Stomach (tissue), 9 donors: ENCODE measurements around the gene OSTM1. TPM values are rescaled to one million over a fixed set of nuclear protein-coding genes. Genes with fewer than 3 reads are reported as not detected.

Source experiments
- DNase-seq, 2 donors: peaks; one replicate each; pipeline versions ENCODE4 v3.0.0 to v3.0.0-alpha.2; 2013 to 2019
- H3K27ac ChIP-seq, 5 donors: fragments of 200-600 bp in 4 of 5; sonication (generic) in 4 of 5; one replicate each; pipeline ENCODE4 v1.5.1; 2013 to 2019; ENCODE audit warnings: mild to moderate bottlenecking in 1 of 5, moderate library complexity in 1 of 5
- H3K27me3 ChIP-seq, 3 donors: fragments of 200-600 bp; sonication (generic); one replicate each; pipeline ENCODE4 v1.5.1; 2017 to 2019; ENCODE audit warnings: mixed run types in 1 of 3
- H3K36me3 ChIP-seq, 4 donors: fragments of 200-600 bp; sonication (generic); 1 replicate in 3 of 4; 2 replicates in 1 of 4; pipeline ENCODE4 v1.5.1; 2016 to 2019
- H3K4me1 ChIP-seq, 4 donors: fragments of 200-600 bp; sonication (generic); one replicate each; pipeline ENCODE4 v1.5.1; 2016 to 2019
- H3K4me3 ChIP-seq, 4 donors: fragments of 200-600 bp; sonication (generic) in 3 of 4; one replicate each; pipeline ENCODE4 v1.5.1; 2016 to 2019; ENCODE audit warnings: mild to moderate bottlenecking in 1 of 4
- H3K9me3 ChIP-seq, 4 donors: fragments of 200-600 bp; sonication (generic); one replicate each; pipeline ENCODE4 v1.5.1; 2016 to 2019
- EP300 ChIP-seq: sonication (generic); formaldehyde crosslinking; IDR thresholded peaks from one replicate; pipeline ENCODE4 v1.6.1; 2017; ENCODE audit warnings: antibody characterized with exemption
- POLR2A ChIP-seq, 4 donors: fragments of 450-650 bp; IDR thresholded peaks; one replicate each; pipeline ENCODE4 v1.6.1; 2016; ENCODE audit warnings: antibody characterized with exemption in 4 of 4, control low read depth in 2 of 4, mild to moderate bottlenecking in 1 of 4, moderate library complexity in 1 of 4
- POLR2AphosphoS5 ChIP-seq, 3 donors: sonication (generic); formaldehyde crosslinking; IDR thresholded peaks; one replicate each; pipeline ENCODE4 v1.6.1; 2016; ENCODE audit warnings: antibody characterized with exemption in 3 of 3
- WGBS, 5 donors: extraction: QIAGEN DNeasy Blood & Tissue Kit in 3 of 5; methylation state at CpG; one replicate each; pipeline versions ENCODE4 v1.1.5 to v1.1.7; 2013 to 2018; 5-methylcytosine and 5-hydroxymethylcytosine counted together
- intact Hi-C: fragments of 100-400 bp; cut with DNase I; formaldehyde crosslinking; loops from one replicate; pipeline ENCODE4 v1.15.1; 2023; ENCODE audit warnings: low total_unique reads
- polyA plus RNA-seq, 3 donors: library from polyadenylated mRNA; stranded (reverse); fragments of 200-250 nt; gene quantifications; one replicate each; pipeline ENCODE4 v1.2.3, GENCODE V29; 2013
- total RNA-seq, 5 donors: library from RNA; depleted of rRNA; stranded (reverse); fragments of >200 nt; gene quantifications; one replicate each; pipeline versions ENCODE4 v1.1.0 to v1.2.3, GENCODE V29; 2014 to 2016
- TF ChIP-seq, protein P1 (sequence below), 7 experiments: fragments of 450-650 bp in 4 of 7; fragments of 200-600 bp in 3 of 7; sonication (generic) in 3 of 7; IDR thresholded peaks; one replicate each; pipeline ENCODE4 v1.5.1; 2016 to 2019; ENCODE audit warnings: antibody characterized with exemption in 7 of 7, control low read depth in 2 of 7, mild to moderate bottlenecking in 1 of 7
- donor health status: healthy with polysubstance abuse.
- donor health status: Bipolar disorder and iron deficiency.
- donor health status: healthy.

Gene OSTM1
- total and polyA plus RNA-seq, 8 donors = 6.0 to 420 (median 19.6) TPM

DNA sequence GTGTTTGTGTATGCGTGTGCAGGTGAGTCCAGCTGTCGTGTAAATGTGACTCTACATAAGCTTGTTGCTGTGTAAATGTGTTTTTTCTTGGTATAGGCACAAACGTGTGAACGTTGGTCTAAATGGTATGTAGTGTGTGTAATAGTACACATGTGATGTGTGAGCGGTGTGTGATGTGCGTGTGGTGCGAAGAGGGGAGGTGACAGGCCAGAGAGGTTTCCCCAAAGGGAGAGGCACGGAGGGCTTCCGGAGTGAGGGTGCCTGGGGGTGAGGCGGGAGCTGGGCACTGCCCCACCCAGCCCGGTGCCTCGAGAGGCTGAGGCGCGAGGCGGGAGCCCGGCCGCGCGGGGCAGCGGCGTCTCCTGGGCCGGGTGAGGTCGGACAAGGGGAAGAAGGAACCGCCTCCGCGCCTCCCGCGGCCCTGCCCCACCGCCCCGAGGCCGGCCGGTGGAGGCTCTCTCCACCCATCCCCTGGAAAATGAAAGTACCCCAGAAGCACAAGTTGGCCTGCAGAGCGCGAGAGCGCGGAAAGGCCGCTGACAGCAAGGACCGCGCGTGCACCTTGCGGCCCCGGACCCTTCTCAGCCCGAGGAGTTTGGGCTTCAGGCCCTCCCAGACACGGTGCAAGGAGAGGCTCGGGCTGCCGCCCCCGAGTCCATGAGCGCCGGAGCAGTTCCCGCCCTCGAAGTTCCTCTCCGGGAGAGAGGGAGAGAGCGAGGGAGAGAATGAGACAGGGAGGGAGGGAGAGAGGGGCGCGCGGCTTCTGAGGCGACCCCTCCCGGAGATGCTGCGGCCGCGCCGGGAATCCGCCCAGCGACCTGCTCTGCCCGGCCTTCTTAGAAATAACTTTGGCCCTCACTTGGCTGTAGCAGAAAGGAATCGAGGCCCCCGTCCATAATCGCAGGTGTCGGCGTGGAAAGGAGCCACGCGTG lies 43.2 kb upstream of the OSTM1 start:
- H3K27me3 ChIP-seq = peaks cover 24 to 100% (median 88%) of the 10 kb centered on the region in 3 donors
- H3K36me3 ChIP-seq = no peaks in the 10 kb centered on the region
- no peak overlapping the region for H3K27ac ChIP-seq
- no peaks in the 10 kb centered on the region for H3K9me3 ChIP-seq
- WGBS, 5 donors = 1 to 3% (median 1%) methylated on average over 32 to 72 of the region's 72 CpGs
- peak overlapping the region; percentile 51 to 94 (median 60) for H3K4me3 ChIP-seq
- peak; percentile 52 to 73 for DNase-seq
- TF ChIP-seq POLR2AphosphoS5 (IDR thresholded peaks at IDR 0.05) (no peak), EP300 (no peak), POLR2A (IDR thresholded peaks at IDR 0.05) (no peak)
- TF ChIP-seq, protein P1, sequence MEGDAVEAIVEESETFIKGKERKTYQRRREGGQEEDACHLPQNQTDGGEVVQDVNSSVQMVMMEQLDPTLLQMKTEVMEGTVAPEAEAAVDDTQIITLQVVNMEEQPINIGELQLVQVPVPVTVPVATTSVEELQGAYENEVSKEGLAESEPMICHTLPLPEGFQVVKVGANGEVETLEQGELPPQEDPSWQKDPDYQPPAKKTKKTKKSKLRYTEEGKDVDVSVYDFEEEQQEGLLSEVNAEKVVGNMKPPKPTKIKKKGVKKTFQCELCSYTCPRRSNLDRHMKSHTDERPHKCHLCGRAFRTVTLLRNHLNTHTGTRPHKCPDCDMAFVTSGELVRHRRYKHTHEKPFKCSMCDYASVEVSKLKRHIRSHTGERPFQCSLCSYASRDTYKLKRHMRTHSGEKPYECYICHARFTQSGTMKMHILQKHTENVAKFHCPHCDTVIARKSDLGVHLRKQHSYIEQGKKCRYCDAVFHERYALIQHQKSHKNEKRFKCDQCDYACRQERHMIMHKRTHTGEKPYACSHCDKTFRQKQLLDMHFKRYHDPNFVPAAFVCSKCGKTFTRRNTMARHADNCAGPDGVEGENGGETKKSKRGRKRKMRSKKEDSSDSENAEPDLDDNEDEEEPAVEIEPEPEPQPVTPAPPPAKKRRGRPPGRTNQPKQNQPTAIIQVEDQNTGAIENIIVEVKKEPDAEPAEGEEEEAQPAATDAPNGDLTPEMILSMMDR (IDR thresholded peaks at IDR 0.05) = no peak
- intact Hi-C loops = loop anchor here (5.0 to 10.0 kb wide), 3 partner anchors 145 to 407 kb away; partner anchors contain the start of gene SNX3
- peaks cover 51 to 63% (median 59%) of the 10 kb centered on the region in 4 donors for H3K4me1 ChIP-seq

- H3K4me3 ChIP-seq = peak overlapping the region; percentile 51 to 94 (median 60)
These were observed 42.2 kb upstream of the OSTM1 start for GRCh38 chr6:108116546-108117426.

GRCh38 chr6:108115598-108116058 lies 41.1 kb upstream of the OSTM1 start:
- peaks cover 51 to 63% (median 59%) of the 10 kb centered on the region in 4 donors for H3K4me1 ChIP-seq

More at GRCh38 chr6:108116546-108117426, 42.2 kb upstream of the OSTM1 start:
- Histone ChIP-seq H3K4me1 (peaks cover 51 to 63% (median 59%) of the 10 kb centered on the region in 4 donors), H3K27me3 (peaks cover 24 to 99% (median 81%) of the 10 kb centered on the region in 3 donors), H3K36me3 (no peaks in the 10 kb centered on the region), H3K9me3 (no peaks in the 10 kb centered on the region), H3K27ac (no peak overlapping the region)
- DNase-seq = peak in 1 of 2 donors; percentile 24
- TF ChIP-seq, protein P1 (IDR thresholded peaks at IDR 0.05) = no peak
- TF ChIP-seq POLR2A (IDR thresholded peaks at IDR 0.05) (no peak), EP300 (no peak), POLR2AphosphoS5 (IDR thresholded peaks at IDR 0.05) (no peak)
- intact Hi-C loops = loop anchor here (5.0 to 10.0 kb wide), 3 partner anchors 146 to 408 kb away; partner anchors contain the start of gene SNX3
- 11 to 21% (median 11%) methylated on average over 34 to 46 of the region's 46 CpGs for WGBS, 5 donors

More at GRCh38 chr6:108115598-108116058, 41.1 kb upstream of the OSTM1 start:
- peaks cover 24 to 99% (median 70%) of the 10 kb centered on the region in 3 donors for H3K27me3 ChIP-seq
- WGBS, 5 donors = 7 to 17% (median 12%) methylated on average over 17 to 20 of the region's 20 CpGs
- no peaks in the 10 kb centered on the region for H3K36me3 ChIP-seq
- peak overlapping the region; percentile 28 to 53 (median 44) for H3K4me3 ChIP-seq
- intact Hi-C loops = loop anchor here (5.0 to 10.0 kb wide), 3 partner anchors 147 to 409 kb away; partner anchors contain the start of gene SNX3
- DNase-seq = peak; percentile 66 to 78
- no peak overlapping the region for H3K27ac ChIP-seq
- no peaks in the 10 kb centered on the region for H3K9me3 ChIP-seq
- TF ChIP-seq POLR2A (IDR thresholded peaks at IDR 0.05) = no peak
- no peak for TF ChIP-seq EP300
- TF ChIP-seq, protein P1 (IDR thresholded peaks at IDR 0.05) = peak in 3 of 7 experiments; percentile 10 to 39 (median 28)
